ENCODE results near the gene TAGLN.

DNA sequence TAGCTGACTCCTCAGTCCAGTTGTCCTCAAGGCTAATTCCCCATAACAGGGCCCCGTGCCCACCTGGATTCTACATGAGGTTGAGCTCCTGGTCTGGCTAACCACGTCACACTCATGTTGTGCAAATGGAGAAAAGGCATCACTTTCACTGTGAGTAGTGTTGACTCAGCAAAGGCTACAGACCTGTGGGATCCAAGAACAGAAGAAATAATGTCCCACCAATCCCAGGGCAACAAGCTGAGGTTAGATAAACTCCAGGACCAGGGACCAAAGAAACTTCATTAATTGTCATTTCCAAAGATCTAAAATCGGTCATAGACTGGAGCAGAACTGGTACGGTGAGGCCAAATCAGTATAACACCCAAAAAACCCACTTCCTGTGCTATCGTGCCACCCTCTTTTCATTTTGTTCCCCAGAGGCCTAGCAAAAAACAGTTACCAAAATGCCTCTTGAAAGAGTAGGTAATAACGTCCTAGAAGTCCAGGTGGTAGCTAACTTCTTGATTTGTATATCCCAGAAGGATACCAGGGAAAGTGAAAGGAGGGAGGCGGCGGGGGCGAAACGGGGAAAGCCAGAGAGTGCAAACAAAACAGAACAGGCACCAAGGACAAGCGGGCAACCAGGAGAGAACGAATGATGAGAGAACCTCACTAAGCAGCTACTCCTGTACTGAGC, 31.3 kb downstream of the TAGLN start:
- TF ChIP-seq RAD21 (IDR thresholded peaks at IDR 0.05; ENCODE audit: low read length) = no peak
- no peak for TF ChIP-seq EP300 (IDR thresholded peaks at IDR 0.05; ENCODE audit: borderline replicate concordance in 1 of 2, low read depth in 1 of 2, low read length in 1 of 2)
- TF ChIP-seq SIN3A (IDR thresholded peaks at IDR 0.05; ENCODE audit: borderline replicate concordance, low read depth, low read length) = no peak
- no peak for TF ChIP-seq CTCF (IDR thresholded peaks at IDR 0.05)
- TF ChIP-seq NRF1 (IDR thresholded peaks at IDR 0.05; ENCODE audit: low read depth, low read length) = no peak
- TF ChIP-seq YY1 (IDR thresholded peaks at IDR 0.05; ENCODE audit: low read depth) = no peak
- no peak for TF ChIP-seq GABPA (IDR thresholded peaks at IDR 0.05; ENCODE audit: low read depth)
- TF ChIP-seq, protein P1, sequence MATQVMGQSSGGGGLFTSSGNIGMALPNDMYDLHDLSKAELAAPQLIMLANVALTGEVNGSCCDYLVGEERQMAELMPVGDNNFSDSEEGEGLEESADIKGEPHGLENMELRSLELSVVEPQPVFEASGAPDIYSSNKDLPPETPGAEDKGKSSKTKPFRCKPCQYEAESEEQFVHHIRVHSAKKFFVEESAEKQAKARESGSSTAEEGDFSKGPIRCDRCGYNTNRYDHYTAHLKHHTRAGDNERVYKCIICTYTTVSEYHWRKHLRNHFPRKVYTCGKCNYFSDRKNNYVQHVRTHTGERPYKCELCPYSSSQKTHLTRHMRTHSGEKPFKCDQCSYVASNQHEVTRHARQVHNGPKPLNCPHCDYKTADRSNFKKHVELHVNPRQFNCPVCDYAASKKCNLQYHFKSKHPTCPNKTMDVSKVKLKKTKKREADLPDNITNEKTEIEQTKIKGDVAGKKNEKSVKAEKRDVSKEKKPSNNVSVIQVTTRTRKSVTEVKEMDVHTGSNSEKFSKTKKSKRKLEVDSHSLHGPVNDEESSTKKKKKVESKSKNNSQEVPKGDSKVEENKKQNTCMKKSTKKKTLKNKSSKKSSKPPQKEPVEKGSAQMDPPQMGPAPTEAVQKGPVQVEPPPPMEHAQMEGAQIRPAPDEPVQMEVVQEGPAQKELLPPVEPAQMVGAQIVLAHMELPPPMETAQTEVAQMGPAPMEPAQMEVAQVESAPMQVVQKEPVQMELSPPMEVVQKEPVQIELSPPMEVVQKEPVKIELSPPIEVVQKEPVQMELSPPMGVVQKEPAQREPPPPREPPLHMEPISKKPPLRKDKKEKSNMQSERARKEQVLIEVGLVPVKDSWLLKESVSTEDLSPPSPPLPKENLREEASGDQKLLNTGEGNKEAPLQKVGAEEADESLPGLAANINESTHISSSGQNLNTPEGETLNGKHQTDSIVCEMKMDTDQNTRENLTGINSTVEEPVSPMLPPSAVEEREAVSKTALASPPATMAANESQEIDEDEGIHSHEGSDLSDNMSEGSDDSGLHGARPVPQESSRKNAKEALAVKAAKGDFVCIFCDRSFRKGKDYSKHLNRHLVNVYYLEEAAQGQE (IDR thresholded peaks at IDR 0.05; ENCODE audit: low read depth, low read length) = no peak
- TF ChIP-seq JUND (IDR thresholded peaks at IDR 0.05) = no peak
- TF ChIP-seq, protein P2, sequence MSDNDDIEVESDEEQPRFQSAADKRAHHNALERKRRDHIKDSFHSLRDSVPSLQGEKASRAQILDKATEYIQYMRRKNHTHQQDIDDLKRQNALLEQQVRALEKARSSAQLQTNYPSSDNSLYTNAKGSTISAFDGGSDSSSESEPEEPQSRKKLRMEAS (IDR thresholded peaks at IDR 0.05; ENCODE audit: low read depth) = no peak
- TF ChIP-seq MXI1 (IDR thresholded peaks at IDR 0.05; ENCODE audit: low read depth, low read length) = no peak
- TF ChIP-seq RFX5 (IDR thresholded peaks at IDR 0.05; ENCODE audit: low read length) = no peak
- TF ChIP-seq POLR2AphosphoS5 (IDR thresholded peaks at IDR 0.05; ENCODE audit: low read depth, low read length) = no peak
